NT2/D1 (cell line): ENCODE results near the gene NFX1.

Experiments
- YY1 ChIP-seq: IDR thresholded peaks from 2 replicates; pipeline ENCODE4 v1.6.1; 2011; ENCODE audit not compliant: insufficient read length, insufficient read depth
- ZNF274 ChIP-seq: IDR thresholded peaks from 2 replicates; pipeline ENCODE4 v1.6.1; 2011; ENCODE audit warnings: mild to moderate bottlenecking, low read depth, low read length

DNA sequence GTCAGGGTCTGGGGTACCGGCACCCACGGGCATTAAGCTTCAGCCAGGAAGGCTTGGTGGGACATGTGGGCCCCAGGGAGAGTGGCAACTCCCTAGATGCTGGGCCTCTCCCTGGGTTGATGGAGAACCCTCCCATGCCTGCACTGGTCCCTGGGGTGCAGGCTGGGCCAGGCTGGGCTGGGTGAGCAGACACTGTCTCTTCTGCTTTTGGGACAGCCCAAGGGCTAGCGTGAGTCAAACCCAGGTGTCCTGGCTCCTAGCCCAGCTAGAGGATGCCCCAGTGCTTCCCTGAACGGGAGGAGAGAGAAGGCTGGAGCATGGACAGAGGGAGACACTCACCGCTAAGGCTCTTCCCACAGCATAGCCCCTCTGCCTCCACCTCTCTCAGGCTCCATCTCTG lies 117.8 kb downstream of the NFX1 start:
- no peak for TF ChIP-seq YY1
- TF ChIP-seq ZNF274, result no peak
